Inferior parietal cortex (tissue), 1 donor: ENCODE results near the gene DCK.
"Not testable (repeated sequence)": the region's sequence is repeated elsewhere in the genome, so short reads cannot be mapped to it uniquely, and the experiment has no call there.

Experiments used
- DNase-seq: peaks from one replicate; pipeline ENCODE4 v3.0.0-alpha.2; 2016; ENCODE audit errors: extremely low spot score

DCK gene

DNA sequence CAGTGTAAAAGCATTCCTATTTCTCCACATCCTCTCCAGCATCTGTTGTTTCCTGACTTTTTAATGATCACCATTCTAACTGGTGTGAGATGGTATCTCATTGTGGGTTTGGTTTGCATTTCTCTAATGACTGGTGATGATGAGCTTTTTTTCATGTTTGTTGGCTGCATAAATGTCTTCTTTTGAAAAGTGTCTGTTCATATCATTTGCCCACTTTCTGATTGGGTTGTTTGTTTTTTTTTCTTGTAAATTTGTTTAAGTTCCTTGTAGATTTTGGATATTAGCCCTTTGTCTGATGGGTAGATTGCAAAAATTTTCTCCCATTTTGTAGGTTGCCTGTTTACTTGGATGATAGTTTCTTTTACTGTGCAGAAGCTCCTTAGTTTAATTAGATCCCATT, 6.2 kb downstream of the DCK start:
- DNase-seq = not testable (repeated sequence)

- not testable (repeated sequence) for DNase-seq
Measured at GRCh38 chr4:71001363-71001762, 7.9 kb downstream of the DCK start.

DNA sequence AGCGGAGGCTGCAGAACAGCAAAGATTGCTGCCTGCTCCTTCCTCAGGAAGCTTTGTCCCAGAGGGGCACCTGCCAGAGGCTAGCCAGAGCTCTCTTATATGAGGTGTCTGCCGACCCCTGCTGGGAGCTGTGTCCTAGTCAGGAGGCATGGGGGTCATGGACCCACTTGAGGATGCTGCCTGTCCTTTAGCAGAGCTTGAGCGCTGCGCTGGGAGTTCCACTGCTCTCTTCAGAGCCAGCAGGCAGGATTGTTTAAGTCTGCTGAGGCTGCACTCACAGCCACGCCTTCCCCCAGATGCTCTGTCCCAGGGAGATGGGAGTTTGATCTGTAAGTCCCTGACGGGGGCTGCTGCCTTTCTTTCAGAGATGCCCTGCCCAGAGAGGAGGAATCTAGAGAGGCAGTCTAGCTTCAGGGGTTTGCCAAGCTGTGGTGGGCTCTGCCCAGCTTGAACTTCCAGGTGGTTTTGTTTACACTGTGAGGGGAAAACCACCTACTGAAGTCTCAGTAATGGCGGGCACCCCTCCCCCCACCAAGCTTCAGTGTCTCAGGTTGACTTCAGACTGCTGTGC, 10.9 kb downstream of the DCK start:
- no peak for DNase-seq

- not testable (repeated sequence) for DNase-seq
Measured at GRCh38 chr4:71005025-71005424, 11.6 kb downstream of the DCK start.

GRCh38 chr4:71006203-71006907, 12.9 kb downstream of the DCK start:
- DNase-seq = no peak

- no peak for DNase-seq
Measured at GRCh38 chr4:71008196-71008595, 14.7 kb downstream of the DCK start.

DNA sequence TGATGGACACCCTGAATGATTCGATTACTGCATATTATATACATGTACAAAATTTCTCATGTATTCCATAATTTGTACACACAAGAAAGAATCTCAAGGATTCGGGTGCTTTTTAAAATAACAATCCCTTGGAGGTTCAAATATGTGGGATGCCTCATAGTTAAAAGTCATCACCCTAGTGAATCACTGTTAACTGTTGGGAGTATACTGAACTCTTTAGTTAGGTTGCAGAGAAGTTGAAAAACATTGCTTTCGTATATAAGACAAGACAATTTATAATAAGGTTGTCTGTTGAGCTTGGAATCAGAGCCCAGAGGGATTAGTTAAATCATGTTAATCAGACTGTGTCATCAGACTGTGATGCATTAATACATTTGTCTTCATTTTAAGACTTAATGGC, 15.6 kb downstream of the DCK start:
- DNase-seq = no peak

- peak; percentile 72 for DNase-seq
Measured at GRCh38 chr4:71009890-71010588, 16.6 kb downstream of the DCK start.

- no peak for DNase-seq
Measured at GRCh38 chr4:71011451-71011850, 18.0 kb downstream of the DCK start.

GRCh38 chr4:71017391-71017790, 23.9 kb downstream of the DCK start:
- DNase-seq = not testable (repeated sequence)

- no peak for DNase-seq
Measured at GRCh38 chr4:71020611-71021010, 27.2 kb downstream of the DCK start.

- DNase-seq = no peak
Measured at GRCh38 chr4:71025654-71026053, 32.2 kb downstream of the DCK start.

DNA sequence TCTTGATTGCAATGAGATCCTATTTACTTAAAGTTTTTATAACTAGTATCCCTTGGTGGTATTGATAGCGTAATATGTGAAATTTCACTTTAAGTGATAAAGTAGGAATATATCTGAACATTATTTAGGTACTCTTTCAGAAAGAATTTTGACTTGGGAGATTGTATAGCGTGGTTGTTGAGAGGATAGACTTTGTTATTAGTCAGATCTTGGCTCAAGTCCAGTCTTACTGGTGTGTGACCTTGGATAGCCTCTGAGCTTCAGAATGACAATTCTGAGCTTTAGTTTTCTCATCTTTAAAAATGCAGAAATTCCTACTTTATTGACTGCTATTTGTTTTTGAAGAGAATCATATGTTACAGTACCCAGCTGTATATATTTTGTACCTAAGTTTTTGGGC, 32.6 kb downstream of the DCK start:
- peak; percentile 57 for DNase-seq

DNA sequence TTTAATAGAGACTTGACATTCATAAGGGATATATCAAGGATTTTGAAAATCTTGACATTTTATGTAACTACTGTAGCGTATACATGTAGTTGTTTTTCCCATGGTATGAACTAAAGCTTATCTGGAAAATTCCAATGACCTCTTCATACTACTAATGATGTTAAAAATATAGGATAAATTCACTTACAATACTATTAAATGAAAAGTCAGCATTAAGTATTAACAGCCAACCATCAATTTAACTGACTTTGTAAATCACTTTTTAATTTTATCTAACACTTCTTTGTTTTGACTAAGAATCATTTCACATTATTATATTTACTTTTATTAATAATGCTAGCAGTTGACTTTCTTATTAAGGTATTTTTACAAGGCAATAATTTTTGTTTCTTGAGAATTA, 34.2 kb downstream of the DCK start:
- DNase-seq = no peak

GRCh38 chr4:71029504-71029903, 36.1 kb downstream of the DCK start:
- DNase-seq = no peak

GRCh38 chr4:71032106-71032505, 38.7 kb downstream of the DCK start:
- DNase-seq = not testable (repeated sequence)

GRCh38 chr4:71045256-71045655, 51.8 kb downstream of the DCK start:
- no peak for DNase-seq

- no peak for DNase-seq
Measured at GRCh38 chr4:71049395-71049794, 55.9 kb downstream of the DCK start.

GRCh38 chr4:71050809-71051208, 57.4 kb downstream of the DCK start:
- DNase-seq = no peak

DNA sequence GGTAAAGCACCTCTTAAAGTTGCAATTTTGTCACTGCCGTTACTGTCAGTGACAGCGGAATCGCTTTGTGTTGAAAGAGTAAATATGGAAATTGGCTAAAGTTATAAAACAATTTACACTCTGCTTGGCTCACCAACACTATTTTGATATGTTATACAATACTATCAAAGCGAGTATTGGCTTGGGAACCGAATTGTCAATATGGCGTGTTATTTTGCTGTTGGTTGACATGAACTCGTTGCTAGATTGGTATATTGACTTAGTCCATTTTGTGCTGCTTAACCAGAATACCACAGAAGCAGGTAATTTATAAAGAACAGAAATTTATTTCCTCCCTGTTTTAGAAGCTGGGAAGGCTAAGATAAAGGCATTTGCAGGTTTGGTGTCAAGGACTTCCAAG, 58.6 kb downstream of the DCK start:
- no peak for DNase-seq

DNA sequence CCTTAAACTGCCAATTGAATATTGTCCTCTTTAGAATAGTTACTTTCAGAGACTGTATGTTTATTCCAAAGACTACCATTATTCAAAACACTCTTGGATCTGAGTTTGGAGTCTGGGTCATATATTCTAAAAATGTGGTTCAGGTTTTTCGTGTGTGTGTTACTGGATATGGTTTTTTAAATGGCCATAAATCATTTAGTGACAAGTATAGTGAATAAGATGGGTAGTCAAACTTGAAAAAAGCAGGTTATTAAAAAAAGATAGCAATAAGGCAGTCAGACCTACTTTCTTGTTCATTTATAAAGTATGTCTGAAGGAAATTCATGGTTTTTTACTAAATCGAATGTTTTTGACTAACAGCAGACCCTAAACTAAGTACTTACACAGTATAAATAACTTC, 59.3 kb downstream of the DCK start:
- DNase-seq = no peak

GRCh38 chr4:71053613-71054012, 60.2 kb downstream of the DCK start:
- DNase-seq = not testable (repeated sequence)

DNA sequence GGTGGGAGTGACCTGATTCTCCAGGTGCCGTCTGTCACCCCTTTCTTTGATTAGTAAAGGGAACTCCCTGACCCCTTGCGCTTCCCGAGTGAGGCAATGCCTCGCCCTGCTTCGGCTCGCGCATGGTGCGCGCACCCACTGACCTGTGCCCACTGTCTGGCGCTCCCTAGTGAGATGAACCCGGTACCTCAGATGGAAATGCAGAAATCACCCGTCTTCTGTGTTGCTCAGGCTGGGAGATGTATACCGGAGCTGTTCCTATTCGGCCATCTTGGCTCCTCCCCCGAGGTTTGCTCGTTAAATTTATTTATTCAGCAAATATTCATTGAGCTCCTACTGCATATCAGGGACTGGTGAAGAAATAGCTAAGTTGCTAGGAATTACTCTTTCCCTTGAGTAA, 66.1 kb downstream of the DCK start:
- not testable (repeated sequence) for DNase-seq
